ENCODE results near the gene PTPRA.

Gene PTPRA

GRCh38 chr20:2942439-2942838 is 69.2 kb downstream of the PTPRA start:
- DNase-seq = no peak

- no peak for DNase-seq
Observed at GRCh38 chr20:2946988-2947961, 74.0 kb downstream of the PTPRA start.

GRCh38 chr20:2948968-2949367 is 75.7 kb downstream of the PTPRA start:
- no peak for DNase-seq

- no peak for DNase-seq
Observed at GRCh38 chr20:2952766-2953165, 79.5 kb downstream of the PTPRA start.

- no peak for DNase-seq
Observed at GRCh38 chr20:2955257-2955970, 82.1 kb downstream of the PTPRA start.

GRCh38 chr20:2956480-2956879 is 83.2 kb downstream of the PTPRA start:
- DNase-seq = no peak

- no peak for DNase-seq
Observed at GRCh38 chr20:2967841-2968240, 94.6 kb downstream of the PTPRA start.

GRCh38 chr20:2972126-2972525 is 98.8 kb downstream of the PTPRA start:
- DNase-seq = no peak

- no peak for DNase-seq
Observed at GRCh38 chr20:2973574-2973973, 100.3 kb downstream of the PTPRA start.

GRCh38 chr20:2978519-2978918 is 105.2 kb downstream of the PTPRA start:
- DNase-seq = no peak

GRCh38 chr20:2981646-2982045 is 108.4 kb downstream of the PTPRA start:
- no peak for DNase-seq

- no peak for DNase-seq
Observed at GRCh38 chr20:2983508-2983907, 110.2 kb downstream of the PTPRA start.

- no peak for DNase-seq
Observed at GRCh38 chr20:2984028-2984501, 110.8 kb downstream of the PTPRA start.

- DNase-seq = no peak
Observed at GRCh38 chr20:2984956-2985661, 111.8 kb downstream of the PTPRA start.

GRCh38 chr20:2986466-2986865 is 113.2 kb downstream of the PTPRA start:
- no peak for DNase-seq

GRCh38 chr20:2987861-2988260 is 114.6 kb downstream of the PTPRA start:
- DNase-seq = no peak

GRCh38 chr20:2991532-2991931 is 118.3 kb downstream of the PTPRA start:
- no peak for DNase-seq

- no peak for DNase-seq
Observed at GRCh38 chr20:2993250-2993649, 120.0 kb downstream of the PTPRA start.

- no peak for DNase-seq
Observed at GRCh38 chr20:2995796-2996195, 122.5 kb downstream of the PTPRA start.

GRCh38 chr20:2998728-2999127 is 125.4 kb downstream of the PTPRA start:
- no peak for DNase-seq

- DNase-seq = peak in 1 of 2 experiments; percentile 44
Observed at GRCh38 chr20:3000852-3001523, 127.7 kb downstream of the PTPRA start.

GRCh38 chr20:3003416-3003815 is 130.1 kb downstream of the PTPRA start:
- DNase-seq = no peak

Data from NCI-H526 (cell line).